Glutamatergic neuron (in vitro differentiated cells): ENCODE data around the gene SMG1. TPM values are rescaled to one million over a fixed set of nuclear protein-coding genes. Genes with fewer than 3 reads are reported as not detected.

ENCODE experiments used
- DNase-seq: peaks from one replicate; pipeline ENCODE4 v3.0.0; 2022
- H3K27ac Mint-ChIP-seq: one replicate; pipeline ENCODE4 v1.8.0; 2020; ENCODE audit warnings: mild to moderate bottlenecking, mixed read lengths, inconsistent platforms; ENCODE audit not compliant: unreplicated experiment
- H3K27me3 Mint-ChIP-seq: one replicate; pipeline ENCODE4 v1.8.0; 2020; ENCODE audit warnings: mild to moderate bottlenecking, moderate library complexity, mixed read lengths, inconsistent platforms; ENCODE audit not compliant: unreplicated experiment
- H3K36me3 Mint-ChIP-seq: one replicate; pipeline ENCODE4 v1.8.0; 2020; ENCODE audit warnings: mild to moderate bottlenecking, mixed read lengths, inconsistent platforms; ENCODE audit not compliant: unreplicated experiment
- H3K4me1 Mint-ChIP-seq: one replicate; pipeline ENCODE4 v1.8.0; 2020; ENCODE audit warnings: mild to moderate bottlenecking, low read depth, mixed read lengths, inconsistent platforms; ENCODE audit not compliant: unreplicated experiment
- H3K4me3 Mint-ChIP-seq: one replicate; pipeline ENCODE4 v1.8.0; 2020; ENCODE audit warnings: mild to moderate bottlenecking, mixed read lengths, inconsistent platforms; ENCODE audit not compliant: unreplicated experiment
- H3K9me3 Mint-ChIP-seq: one replicate; pipeline ENCODE4 v1.8.0; 2020; ENCODE audit warnings: mild to moderate bottlenecking, moderate library complexity, mixed read lengths, inconsistent platforms; ENCODE audit not compliant: unreplicated experiment
- CTCF ChIP-seq: fragments of 200-600 bp; sonication (generic); IDR thresholded peaks from one replicate; pipeline ENCODE4 v1.5.0; 2021; ENCODE audit not compliant: partially characterized antibody, unreplicated experiment
- total RNA-seq: library from RNA; stranded (reverse); fragmentation: NEBNext Ultra II Directional; extraction: Animal tissue kit (Norgen Biotek cat#: 25700); gene quantifications from one replicate; pipeline ENCODE4 v1.2.1, GENCODE V29; 2021; ENCODE audit not compliant: unreplicated experiment

SMG1 gene
- total RNA-seq, 1 donor from 2014 or later: 82.1 TPM

GRCh38 chr16:18832613-18833012 is 93.6 kb downstream of the SMG1 start:
- Mint-ChIP-seq H3K27ac (no peak overlapping the region), H3K4me3 (no peak overlapping the region), H3K9me3 (no peaks in the 10 kb centered on the region), H3K36me3 (peaks cover 4% of the 10 kb centered on the region), H3K27me3 (no peaks in the 10 kb centered on the region), H3K4me1 (no peaks in the 10 kb centered on the region)
- TF ChIP-seq CTCF: no peak
- DNase-seq: no peak

DNA sequence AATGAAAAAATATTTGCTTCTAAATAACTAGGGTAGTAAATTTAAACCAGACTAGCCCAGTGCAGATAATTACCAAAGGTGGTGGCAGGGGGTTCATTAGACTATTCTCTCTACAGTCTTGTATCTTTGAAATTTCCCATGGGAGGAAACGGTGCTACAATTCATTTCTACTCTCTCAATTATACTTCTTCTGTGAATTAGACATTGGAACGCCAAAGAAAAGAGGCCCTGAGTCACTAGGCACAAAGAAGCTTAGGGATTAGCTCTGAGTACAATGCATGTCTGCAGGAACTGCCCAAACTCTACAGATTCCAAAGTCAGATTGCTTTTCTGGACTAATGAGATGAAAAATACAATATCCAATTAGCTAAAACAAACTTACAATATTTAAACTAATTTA is 94.2 kb downstream of the SMG1 start:
- Mint-ChIP-seq H3K27ac (no peak overlapping the region), H3K4me1 (no peaks in the 10 kb centered on the region), H3K27me3 (no peaks in the 10 kb centered on the region), H3K36me3 (peaks cover 4% of the 10 kb centered on the region), H3K4me3 (no peak overlapping the region), H3K9me3 (no peaks in the 10 kb centered on the region)
- no peak for DNase-seq
- TF ChIP-seq CTCF: no peak

GRCh38 chr16:18829251-18829650 is 97.0 kb downstream of the SMG1 start:
- Mint-ChIP-seq H3K36me3 (no peaks in the 10 kb centered on the region), H3K4me1 (no peaks in the 10 kb centered on the region), H3K27ac (no peak overlapping the region), H3K27me3 (no peaks in the 10 kb centered on the region), H3K9me3 (no peaks in the 10 kb centered on the region), H3K4me3 (no peak overlapping the region)
- DNase-seq: no peak
- TF ChIP-seq CTCF: no peak

DNA sequence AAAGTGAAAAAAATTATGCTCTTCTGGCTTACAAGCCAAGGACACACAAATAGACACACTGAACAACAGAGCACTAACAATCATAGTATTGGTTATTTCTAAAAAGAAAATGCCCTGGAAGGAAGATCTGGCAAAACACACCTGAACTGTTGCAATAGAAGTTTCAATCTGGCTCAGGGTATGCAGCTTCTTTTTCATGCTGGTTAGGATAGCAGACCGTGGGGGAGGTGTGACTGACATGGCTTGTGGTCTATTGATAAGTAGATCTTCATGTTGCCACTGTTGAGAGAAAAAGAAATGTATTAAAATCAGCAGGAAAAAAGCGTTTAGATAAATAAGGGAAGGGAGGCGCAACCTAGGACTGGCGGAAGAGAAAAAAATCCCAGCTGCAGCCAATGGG is 98.3 kb downstream of the SMG1 start:
- DNase-seq: no peak
- Mint-ChIP-seq H3K4me3 (no peak overlapping the region), H3K9me3 (no peaks in the 10 kb centered on the region), H3K36me3 (no peaks in the 10 kb centered on the region), H3K27ac (no peak overlapping the region), H3K4me1 (no peaks in the 10 kb centered on the region), H3K27me3 (no peaks in the 10 kb centered on the region)
- no peak for TF ChIP-seq CTCF

GRCh38 chr16:18816286-18816685 is 109.9 kb downstream of the SMG1 start:
- no peak for TF ChIP-seq CTCF
- H3K27me3 Mint-ChIP-seq: no peaks in the 10 kb centered on the region
- H3K4me1 Mint-ChIP-seq: no peaks in the 10 kb centered on the region
- H3K36me3 Mint-ChIP-seq: no peaks in the 10 kb centered on the region
- DNase-seq: no peak
- H3K27ac Mint-ChIP-seq: no peak overlapping the region
- H3K4me3 Mint-ChIP-seq: no peak overlapping the region
- no peaks in the 10 kb centered on the region for H3K9me3 Mint-ChIP-seq
